WTC11 (cell line): Measurements from ENCODE around the gene SLC6A1.

Experiments
- STAT6 ChIP-seq: sonication (generic); formaldehyde crosslinking; conservative IDR thresholded peaks from 2 replicates; pipeline ENCODE4 v1.8.1; 2023; ENCODE audit warnings: mild to moderate bottlenecking, low read depth, missing genetic modification reagents, moderate library complexity
- USF1 ChIP-seq: sonication (generic); formaldehyde crosslinking; IDR thresholded peaks from 2 replicates; pipeline ENCODE4 v1.8.0; 2022; ENCODE audit warnings: mild to moderate bottlenecking, missing genetic modification reagents
- TF ChIP-seq, protein P1 (sequence below): sonication (generic); formaldehyde crosslinking; IDR thresholded peaks from 2 replicates; pipeline ENCODE4 v1.8.1; 2022; ENCODE audit warnings: low read depth, missing genetic modification reagents, borderline replicate concordance

DNA sequence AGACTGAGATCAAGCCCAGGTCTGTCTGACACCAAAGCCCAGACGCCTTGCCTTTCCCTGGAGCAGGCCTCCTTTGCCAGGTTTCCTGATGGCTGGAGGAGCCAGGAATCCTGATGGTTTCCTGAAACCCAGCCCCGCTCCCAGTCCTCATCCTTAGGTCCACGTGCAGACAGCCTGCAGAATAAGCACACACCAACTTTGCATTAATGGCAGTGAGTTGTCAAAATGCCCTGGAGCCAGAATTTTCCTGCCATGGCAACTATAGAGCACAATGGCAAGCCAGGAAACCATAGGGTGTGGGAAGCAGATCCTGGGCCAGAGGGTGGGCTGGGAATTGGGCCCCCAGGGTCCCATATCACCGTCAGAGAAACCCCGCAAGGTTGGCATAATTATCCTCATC is 94.3 kb downstream of the SLC6A1 start:
- no peak for TF ChIP-seq USF1 (CRISPR knock-in tag)
- TF ChIP-seq, protein P1, sequence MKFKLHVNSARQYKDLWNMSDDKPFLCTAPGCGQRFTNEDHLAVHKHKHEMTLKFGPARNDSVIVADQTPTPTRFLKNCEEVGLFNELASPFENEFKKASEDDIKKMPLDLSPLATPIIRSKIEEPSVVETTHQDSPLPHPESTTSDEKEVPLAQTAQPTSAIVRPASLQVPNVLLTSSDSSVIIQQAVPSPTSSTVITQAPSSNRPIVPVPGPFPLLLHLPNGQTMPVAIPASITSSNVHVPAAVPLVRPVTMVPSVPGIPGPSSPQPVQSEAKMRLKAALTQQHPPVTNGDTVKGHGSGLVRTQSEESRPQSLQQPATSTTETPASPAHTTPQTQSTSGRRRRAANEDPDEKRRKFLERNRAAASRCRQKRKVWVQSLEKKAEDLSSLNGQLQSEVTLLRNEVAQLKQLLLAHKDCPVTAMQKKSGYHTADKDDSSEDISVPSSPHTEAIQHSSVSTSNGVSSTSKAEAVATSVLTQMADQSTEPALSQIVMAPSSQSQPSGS (CRISPR knock-in tag) = no peak
- no peak for TF ChIP-seq STAT6 (CRISPR knock-in tag)
